ENCODE measurements around the gene FGD3.

DNA sequence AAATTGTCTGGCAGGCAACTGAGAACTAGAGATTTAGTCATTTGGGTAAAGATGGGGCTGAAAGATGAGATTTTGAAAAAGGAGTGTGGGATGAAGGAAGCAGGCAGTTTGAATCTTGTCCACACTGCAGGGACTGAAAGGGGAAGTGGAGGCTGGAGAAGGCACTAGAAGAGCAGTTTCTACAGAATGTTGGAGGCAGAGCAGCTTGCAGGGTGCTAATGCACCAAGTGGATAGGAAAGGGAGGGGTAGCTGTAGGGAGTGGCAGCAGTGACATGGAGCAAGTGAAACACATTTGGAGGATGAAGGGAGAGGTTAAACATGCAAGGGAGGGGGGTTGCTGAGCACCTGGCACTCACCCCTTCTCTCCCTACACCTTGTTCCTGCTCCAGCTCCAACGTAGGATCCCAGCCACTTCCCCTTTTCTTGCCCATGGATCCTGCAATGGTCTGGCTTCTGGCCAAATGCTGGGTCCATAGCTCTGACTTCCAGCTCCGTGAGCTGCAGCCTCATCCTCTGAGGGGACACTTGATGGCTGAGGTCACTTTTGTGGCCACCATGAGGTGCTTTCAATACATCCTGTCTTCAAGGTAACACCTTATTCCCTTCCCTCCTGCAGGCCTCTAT lies 30.0 kb upstream of the FGD3 start:
- TF ChIP-seq, protein P1, sequence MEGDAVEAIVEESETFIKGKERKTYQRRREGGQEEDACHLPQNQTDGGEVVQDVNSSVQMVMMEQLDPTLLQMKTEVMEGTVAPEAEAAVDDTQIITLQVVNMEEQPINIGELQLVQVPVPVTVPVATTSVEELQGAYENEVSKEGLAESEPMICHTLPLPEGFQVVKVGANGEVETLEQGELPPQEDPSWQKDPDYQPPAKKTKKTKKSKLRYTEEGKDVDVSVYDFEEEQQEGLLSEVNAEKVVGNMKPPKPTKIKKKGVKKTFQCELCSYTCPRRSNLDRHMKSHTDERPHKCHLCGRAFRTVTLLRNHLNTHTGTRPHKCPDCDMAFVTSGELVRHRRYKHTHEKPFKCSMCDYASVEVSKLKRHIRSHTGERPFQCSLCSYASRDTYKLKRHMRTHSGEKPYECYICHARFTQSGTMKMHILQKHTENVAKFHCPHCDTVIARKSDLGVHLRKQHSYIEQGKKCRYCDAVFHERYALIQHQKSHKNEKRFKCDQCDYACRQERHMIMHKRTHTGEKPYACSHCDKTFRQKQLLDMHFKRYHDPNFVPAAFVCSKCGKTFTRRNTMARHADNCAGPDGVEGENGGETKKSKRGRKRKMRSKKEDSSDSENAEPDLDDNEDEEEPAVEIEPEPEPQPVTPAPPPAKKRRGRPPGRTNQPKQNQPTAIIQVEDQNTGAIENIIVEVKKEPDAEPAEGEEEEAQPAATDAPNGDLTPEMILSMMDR (IDR thresholded peaks at IDR 0.05; ENCODE audit: low read depth, low read length, poor library complexity, severe bottlenecking) = no peak
- TF ChIP-seq EZH2phosphoT487 (IDR thresholded peaks at IDR 0.05; ENCODE audit: borderline replicate concordance, low read length) = no peak
